ENCODE measurements around the gene TERB1.

- TF ChIP-seq POLR2A (IDR thresholded peaks at IDR 0.05; ENCODE audit: extremely low read depth, insufficient read length) = no peak
- no peak for TF ChIP-seq CTCF (IDR thresholded peaks at IDR 0.05; ENCODE audit: low read depth, low read length)
Observed at GRCh38 chr16:66774981-66775380, 26.4 kb downstream of the TERB1 start.
